SK-MEL-5 (cell line): Measurements from ENCODE around the gene CST5. TPM values are rescaled to one million over a fixed set of nuclear protein-coding genes. Genes with fewer than 3 reads are reported as not detected.
"Not testable (repeated sequence)": the region's sequence is repeated elsewhere in the genome, so short reads cannot be mapped to it uniquely, and the experiment has no call there.

Experiments used
- DNase-seq: peaks from one replicate; pipeline ENCODE4 v3.0.0-alpha.2; 2016; ENCODE audit warnings: low read depth, low spot score
- in situ Hi-C: cut with HindIII; loops from 2 replicates; pipeline ENCODE4 v1.10.0; 2016; ENCODE audit warnings: low sequenced_read_pairs, high pct_unique_total_duplicates, low pct_unique_long_range_greater_than_20kb
- total RNA-seq: library from RNA; depleted of rRNA; stranded (reverse); fragments of >200 nt; shearing (Covaris generic); gene quantifications from 2 replicates; pipeline ENCODE4 v1.2.3, GENCODE V29; 2014; rRNA removed

The CST5 gene
- total RNA-seq, 1 experiment from 2014 or later: 0.26 TPM

GRCh38 chr20:23869520-23869919 is 10.0 kb downstream of the CST5 start:
- peak; percentile 81 for DNase-seq
- in situ Hi-C loops: no loop called here

GRCh38 chr20:23868321-23868720 is 11.2 kb downstream of the CST5 start:
- in situ Hi-C loops: no loop called here
- no peak for DNase-seq

- DNase-seq: no peak
- in situ Hi-C loops: no loop called here
These were observed 12.3 kb downstream of the CST5 start for GRCh38 chr20:23867152-23867776.

DNA sequence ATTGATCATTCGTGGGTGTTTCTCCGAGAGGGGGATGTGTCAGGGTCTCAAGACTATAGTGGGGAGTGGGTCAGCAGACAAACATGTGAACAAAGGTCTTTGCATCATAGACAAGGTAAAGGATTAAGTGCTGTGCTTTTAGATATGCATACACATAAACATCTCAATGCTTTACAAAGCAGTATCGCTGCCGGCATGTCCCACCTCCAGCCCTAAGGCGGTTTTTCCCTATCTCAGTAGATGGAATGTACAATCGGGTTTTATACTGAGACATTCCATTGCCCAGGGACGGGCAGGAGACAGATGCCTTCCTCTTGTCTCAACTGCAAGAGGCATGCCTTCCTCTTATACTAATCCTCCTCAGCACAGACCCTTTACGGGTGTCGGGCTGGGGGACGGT is 18.8 kb downstream of the CST5 start:
- DNase-seq, in situ Hi-C loops: not testable (repeated sequence)

GRCh38 chr20:23857962-23858595 is 21.5 kb downstream of the CST5 start:
- in situ Hi-C loops: no loop called here
- DNase-seq: peak; percentile 77

DNA sequence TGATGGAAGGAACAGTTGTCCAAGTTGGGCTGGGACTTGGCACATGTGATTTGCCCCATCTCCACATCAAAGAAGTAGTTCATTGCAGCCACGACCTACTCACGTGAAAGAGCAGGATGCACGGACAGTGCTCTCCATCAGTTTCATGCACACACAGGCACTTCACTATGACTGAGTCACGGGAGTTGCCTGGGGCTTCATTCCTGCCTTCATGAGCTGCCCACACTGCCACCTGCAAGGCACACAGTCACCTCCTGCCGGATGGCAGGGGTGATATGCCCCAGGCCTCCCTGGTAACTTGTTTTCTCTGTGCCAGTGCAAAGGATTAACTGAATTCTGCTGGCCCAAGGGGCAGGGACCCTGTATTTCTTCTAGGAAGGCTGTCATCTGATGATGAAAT is 22.8 kb downstream of the CST5 start:
- in situ Hi-C loops: no loop called here
- DNase-seq: peak; percentile 32

DNA sequence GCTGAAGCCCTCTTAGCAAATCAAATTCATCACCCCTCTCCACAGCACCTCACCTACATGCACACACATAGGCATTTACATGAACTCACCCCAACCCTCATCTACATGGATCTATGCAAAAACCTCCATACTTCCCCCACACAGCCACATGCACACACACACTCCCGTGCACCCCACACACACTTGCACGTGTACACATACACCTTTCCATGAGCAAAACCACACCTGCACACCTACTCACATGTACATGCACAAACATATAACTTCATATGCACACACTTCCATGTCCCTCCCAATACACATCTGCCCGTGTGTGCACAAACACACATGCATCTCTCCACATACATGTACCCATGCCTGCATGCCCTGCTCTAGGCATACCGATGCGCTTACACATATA is 23.3 kb downstream of the CST5 start:
- no peak for DNase-seq
- in situ Hi-C loops: no loop called here

DNA sequence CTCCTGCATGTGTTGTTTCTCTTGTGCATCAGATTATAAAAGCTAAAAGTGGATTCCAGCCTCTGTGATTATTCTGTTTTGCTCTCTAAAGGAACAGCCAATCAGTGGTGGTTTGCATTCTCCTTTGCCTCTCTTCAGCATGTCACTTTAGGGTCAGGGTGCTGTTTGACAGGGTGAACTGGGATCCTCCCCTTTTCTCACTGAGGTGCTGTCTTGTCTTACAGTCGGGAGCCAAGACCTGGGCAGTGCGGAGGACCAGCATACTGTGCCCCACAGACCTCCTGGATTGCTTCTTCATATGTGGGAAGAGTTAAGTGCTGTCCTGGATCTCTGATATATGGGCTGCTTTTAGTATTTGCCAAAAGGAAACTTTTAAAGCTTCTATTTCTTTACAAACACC is 37.9 kb downstream of the CST5 start:
- no peak for DNase-seq
- in situ Hi-C loops: no loop called here

DNA sequence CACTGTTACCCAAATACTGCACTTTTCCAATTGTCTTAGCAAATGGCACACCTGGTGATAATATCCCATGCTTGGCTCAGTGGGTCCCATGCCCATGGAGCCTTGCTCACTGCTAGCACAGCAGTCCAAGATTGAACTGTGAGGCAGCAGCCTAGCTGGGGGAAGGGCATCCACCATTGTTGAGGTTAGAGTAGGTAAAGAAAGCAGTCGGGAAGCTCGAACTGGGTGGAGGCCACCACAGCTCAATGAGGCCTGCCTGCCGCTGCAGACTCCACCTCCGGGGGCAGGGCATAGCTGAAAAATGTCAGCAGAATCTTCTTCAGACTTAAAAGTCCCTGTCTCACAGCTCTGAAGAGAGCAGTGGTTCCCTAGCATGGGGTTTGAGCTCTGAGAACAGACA is 43.8 kb downstream of the CST5 start:
- no peak for DNase-seq
- in situ Hi-C loops: no loop called here

GRCh38 chr20:23832775-23833513 is 46.6 kb downstream of the CST5 start:
- no peak for DNase-seq
- in situ Hi-C loops: no loop called here

DNA sequence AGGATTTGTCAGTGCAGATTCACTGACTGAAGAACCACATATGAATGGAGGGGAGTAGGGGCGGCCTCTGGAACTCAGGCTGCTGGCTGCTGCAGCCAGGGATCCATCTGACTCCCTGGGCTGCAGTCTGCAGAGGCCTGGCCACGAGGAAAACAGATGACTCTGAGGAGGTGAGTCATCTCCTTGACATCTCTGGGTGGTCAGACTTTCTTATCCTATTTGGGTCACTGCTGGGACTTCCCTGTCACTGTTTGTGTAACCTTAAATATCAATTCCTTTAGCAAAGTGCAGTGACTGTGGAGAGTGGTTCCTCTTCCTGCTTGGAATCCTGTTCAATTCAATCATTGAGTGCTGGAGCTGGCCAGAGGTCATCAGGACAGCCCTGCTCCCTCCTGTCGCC is 47.6 kb downstream of the CST5 start:
- DNase-seq, in situ Hi-C loops: not testable (repeated sequence)

DNA sequence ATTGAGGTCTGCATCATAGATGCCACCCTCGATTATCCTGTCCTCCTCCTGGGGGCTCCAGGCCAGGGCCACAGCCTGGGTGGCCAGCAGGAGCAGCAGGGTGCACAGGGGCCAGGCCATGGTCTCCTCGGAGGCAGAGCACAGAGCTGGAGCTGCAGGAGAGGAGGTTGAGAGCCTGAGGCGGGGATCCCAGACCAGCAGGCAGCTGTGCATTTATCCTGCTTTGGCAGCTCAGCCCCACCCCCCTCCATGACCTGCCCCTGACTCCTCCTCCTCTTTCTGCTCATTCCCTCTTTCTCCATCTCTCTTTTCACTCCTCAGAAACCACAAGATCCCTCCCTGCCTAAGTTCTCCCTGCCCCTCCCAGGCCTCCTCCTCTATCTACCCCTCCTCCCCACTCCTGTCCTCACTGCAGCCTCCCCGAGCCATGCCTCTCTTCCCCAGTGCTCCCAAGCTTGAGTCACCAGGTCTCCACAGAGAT is 53.0 kb downstream of the CST5 start, which contains the start of gene CST2:
CST2 (minus strand) TSS at position 189 of the 481 bp plus-strand sequence; CDS start at position 120, 69 bp downstream.
- DNase-seq: no peak
- in situ Hi-C loops: no loop called here

Other genes with a start within 250 kb of the CST5 start
- 294 and 300 TPM in 2 replicates for gene CST3, start 241.8 kb downstream of the CST5 start, total RNA-seq
- gene CST4, start 190.7 kb downstream of the CST5 start, total RNA-seq: not detected in 2 replicates
- gene CST1, start 128.8 kb downstream of the CST5 start, total RNA-seq: 36.4 and 48.3 TPM in 2 replicates
- gene CST2, start 53.0 kb downstream of the CST5 start, total RNA-seq: not detected in 2 replicates
- not detected in 2 replicates for gene GGTLC1, start 109.0 kb upstream of the CST5 start, total RNA-seq